Fibroblast of mammary gland (primary cell): ENCODE measurements around the gene UBE3B.

ENCODE experiments used
- DNase-seq: peaks from one replicate; pipeline ENCODE4 v3.0.0-alpha.2; 2010; ENCODE audit warnings: low read depth
- H3K4me3 ChIP-seq: 2 replicates; pipeline ENCODE4 v1.5.1; 2011; ENCODE audit warnings: low read depth, mild to moderate bottlenecking, low read length, moderate library complexity; ENCODE audit not compliant: control insufficient read depth
- CTCF ChIP-seq: conservative IDR thresholded peaks from 2 replicates; pipeline ENCODE4 v1.5.1; 2011; ENCODE audit warnings: low read depth, low read length, inconsistent platforms; ENCODE audit not compliant: control insufficient read depth, insufficient read depth

UBE3B gene

GRCh38 chr12:109493938-109494337, 16.5 kb downstream of the UBE3B start:
- no peak for TF ChIP-seq CTCF
- no peak overlapping the region for H3K4me3 ChIP-seq
- DNase-seq: no peak

- no peak for TF ChIP-seq CTCF
- DNase-seq: no peak
- no peak overlapping the region for H3K4me3 ChIP-seq
These were observed 17.0 kb downstream of the UBE3B start for GRCh38 chr12:109494348-109494881.

- TF ChIP-seq CTCF: no peak
- no peak for DNase-seq
These were observed 17.6 kb downstream of the UBE3B start for GRCh38 chr12:109495012-109495411.

GRCh38 chr12:109496306-109496705, 18.9 kb downstream of the UBE3B start:
- no peak overlapping the region for H3K4me3 ChIP-seq
- no peak for TF ChIP-seq CTCF
- DNase-seq: no peak

More at GRCh38 chr12:109495012-109495411, 17.6 kb downstream of the UBE3B start:
- no peak overlapping the region for H3K4me3 ChIP-seq

GRCh38 chr12:109497675-109498074, 20.2 kb downstream of the UBE3B start:
- DNase-seq: peak; percentile 40
- no peak overlapping the region for H3K4me3 ChIP-seq
- TF ChIP-seq CTCF: no peak

- TF ChIP-seq CTCF: no peak
- no peak for DNase-seq
- H3K4me3 ChIP-seq: no peak overlapping the region
These were observed 23.2 kb downstream of the UBE3B start for GRCh38 chr12:109500406-109501185.
